Choroid plexus epithelial cell (primary cell): ENCODE measurements around the gene GCNT2.
"Not testable (repeated sequence)": the region's sequence is repeated elsewhere in the genome, so short reads cannot be mapped to it uniquely, and the experiment has no call there.

Source experiments
- DNase-seq: peaks from one replicate; pipeline ENCODE4 v3.0.0-alpha.2; 2010; ENCODE audit warnings: low read depth
- H3K4me3 ChIP-seq: 2 replicates; pipeline ENCODE4 v1.5.1; 2011; ENCODE audit warnings: low read depth, mild to moderate bottlenecking, control low read depth, low read length, moderate library complexity
- TF ChIP-seq, protein P1 (sequence below): conservative IDR thresholded peaks from 2 replicates; pipeline ENCODE4 v1.5.1; 2011; ENCODE audit warnings: low read depth, mild to moderate bottlenecking, control low read depth, inconsistent platforms, low read length, moderate library complexity

GCNT2 gene

DNA sequence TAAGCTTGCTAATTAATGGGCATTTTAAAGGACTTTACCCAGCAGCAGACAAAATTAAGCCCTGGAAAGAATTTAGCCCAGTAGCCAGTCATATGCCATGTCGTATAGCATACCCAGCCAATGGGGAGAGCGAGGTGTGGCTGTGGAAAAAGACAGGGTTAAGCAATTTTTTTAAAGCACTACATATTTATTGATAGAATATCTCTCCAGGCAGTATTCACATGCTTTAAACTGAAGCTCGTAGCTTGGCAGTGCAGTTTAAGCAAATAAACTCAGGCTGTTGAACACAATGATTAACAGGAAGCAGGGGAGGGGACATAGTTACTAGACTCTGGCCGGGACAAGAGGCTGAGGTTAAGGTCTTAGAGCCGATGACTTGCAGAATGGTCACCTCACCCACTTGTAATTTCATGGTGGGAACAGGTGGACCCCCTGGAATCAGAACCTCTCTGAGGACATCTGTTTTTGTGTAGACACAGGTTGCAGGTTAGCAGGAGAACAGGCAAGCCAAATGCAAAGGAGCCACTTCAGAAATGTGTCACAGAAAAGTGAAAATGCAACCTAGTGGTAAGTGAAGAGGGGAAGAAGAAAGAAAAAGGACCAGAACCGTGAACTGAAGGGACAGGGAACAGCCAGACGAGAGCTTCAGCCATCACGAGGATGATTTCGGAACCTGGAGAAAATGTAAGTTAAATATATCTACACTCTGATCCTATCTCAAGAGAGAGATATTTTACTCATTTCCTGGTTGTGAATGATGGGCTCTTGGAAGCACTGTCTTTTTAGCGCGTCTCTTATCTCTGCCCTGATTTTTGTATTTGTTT is 7.2 kb downstream of the GCNT2 start:
- H3K4me3 ChIP-seq: peak overlapping the region; percentile 34
- peak; percentile 65 for DNase-seq
- TF ChIP-seq, protein P1, sequence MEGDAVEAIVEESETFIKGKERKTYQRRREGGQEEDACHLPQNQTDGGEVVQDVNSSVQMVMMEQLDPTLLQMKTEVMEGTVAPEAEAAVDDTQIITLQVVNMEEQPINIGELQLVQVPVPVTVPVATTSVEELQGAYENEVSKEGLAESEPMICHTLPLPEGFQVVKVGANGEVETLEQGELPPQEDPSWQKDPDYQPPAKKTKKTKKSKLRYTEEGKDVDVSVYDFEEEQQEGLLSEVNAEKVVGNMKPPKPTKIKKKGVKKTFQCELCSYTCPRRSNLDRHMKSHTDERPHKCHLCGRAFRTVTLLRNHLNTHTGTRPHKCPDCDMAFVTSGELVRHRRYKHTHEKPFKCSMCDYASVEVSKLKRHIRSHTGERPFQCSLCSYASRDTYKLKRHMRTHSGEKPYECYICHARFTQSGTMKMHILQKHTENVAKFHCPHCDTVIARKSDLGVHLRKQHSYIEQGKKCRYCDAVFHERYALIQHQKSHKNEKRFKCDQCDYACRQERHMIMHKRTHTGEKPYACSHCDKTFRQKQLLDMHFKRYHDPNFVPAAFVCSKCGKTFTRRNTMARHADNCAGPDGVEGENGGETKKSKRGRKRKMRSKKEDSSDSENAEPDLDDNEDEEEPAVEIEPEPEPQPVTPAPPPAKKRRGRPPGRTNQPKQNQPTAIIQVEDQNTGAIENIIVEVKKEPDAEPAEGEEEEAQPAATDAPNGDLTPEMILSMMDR: no peak

DNA sequence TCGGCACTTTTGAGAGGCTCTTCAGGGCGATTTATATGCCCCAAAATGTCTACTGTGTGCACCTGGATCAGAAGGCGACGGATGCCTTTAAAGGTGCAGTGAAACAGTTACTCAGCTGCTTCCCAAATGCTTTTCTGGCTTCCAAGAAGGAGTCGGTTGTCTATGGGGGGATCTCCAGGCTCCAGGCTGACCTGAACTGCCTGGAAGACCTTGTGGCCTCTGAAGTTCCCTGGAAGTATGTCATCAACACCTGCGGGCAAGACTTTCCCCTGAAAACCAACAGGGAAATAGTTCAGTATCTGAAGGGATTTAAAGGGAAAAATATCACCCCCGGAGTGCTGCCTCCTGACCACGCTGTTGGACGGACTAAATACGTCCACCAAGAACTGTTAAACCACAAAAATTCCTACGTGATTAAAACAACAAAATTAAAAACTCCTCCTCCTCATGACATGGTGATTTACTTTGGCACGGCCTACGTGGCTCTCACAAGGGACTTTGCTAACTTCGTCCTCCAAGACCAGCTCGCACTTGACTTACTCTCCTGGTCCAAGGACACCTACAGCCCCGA is 8.2 kb downstream of the GCNT2 start:
- peak; percentile 31 for DNase-seq
- no peak overlapping the region for H3K4me3 ChIP-seq

DNA sequence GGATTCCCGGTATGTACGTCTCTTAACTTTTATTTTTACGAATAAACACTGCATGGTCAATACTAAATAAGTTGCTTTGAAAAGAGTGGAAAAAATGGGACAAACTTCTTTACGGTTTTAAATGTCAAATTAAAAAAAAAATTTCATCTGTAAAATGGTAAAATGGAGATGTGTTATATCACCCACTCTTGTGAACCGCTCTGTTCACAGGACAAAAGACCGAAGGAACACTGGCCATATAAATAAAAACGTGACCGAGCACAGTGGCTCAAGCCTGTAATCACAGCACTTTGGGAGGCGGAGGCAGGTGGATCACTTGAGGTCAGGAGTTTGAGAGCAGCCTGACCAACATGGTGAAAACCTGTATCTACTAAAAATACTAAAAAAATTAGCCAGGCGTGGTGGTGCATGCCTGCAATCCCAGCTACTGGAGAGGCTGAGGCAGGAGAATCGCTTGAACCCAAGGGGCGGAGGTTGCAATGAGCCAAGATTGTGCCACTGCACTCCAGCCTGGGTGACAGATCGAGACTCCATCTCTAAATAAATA is 8.8 kb downstream of the GCNT2 start:
- not testable (repeated sequence) for DNase-seq, H3K4me3 ChIP-seq

More for the DNA sequence above, 8.2 kb downstream of the GCNT2 start:
- TF ChIP-seq, protein P1: no peak

DNA sequence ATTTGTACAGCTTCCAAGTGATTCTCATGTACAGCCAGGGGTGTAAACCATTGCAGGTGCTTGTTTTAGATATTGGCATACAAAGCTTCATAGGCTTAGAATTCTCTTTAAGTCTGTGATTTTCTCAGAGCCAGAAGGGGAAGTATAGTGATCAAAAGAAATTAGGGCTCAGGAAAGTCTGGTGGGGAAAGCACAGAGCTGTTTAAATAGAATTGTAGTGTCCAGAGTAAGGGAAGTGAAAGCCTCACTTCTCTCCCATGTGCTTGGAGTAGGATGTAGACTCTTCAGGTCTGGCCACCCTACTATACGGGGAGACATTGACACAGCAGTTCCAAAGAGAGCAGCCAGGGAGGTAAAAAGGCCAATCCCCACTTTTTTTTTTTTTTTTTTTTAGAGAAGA is 10.4 kb downstream of the GCNT2 start:
- no peak for DNase-seq
- H3K4me3 ChIP-seq: no peak overlapping the region
- TF ChIP-seq, protein P1: no peak

DNA sequence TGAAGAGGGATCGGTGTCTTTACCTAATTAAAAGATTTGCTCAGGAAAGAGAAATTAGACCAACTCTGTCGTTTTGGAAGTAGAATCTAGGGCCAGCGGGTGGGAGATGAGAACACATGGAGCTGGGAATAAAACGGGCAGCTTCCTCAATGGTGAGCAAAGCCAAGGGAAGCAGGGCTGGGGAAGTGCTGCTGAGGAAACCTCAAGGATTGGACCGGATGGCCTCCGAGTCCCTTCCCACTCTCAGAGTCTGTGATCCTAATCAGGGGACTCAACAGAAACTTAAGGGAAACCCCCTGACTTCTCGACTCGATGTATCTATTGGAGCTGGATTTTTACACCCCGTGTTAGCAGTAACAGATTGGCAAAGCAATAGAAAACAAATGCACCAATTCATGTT is 10.8 kb downstream of the GCNT2 start:
- H3K4me3 ChIP-seq: no peak overlapping the region
- DNase-seq: no peak
- TF ChIP-seq, protein P1: no peak

DNA sequence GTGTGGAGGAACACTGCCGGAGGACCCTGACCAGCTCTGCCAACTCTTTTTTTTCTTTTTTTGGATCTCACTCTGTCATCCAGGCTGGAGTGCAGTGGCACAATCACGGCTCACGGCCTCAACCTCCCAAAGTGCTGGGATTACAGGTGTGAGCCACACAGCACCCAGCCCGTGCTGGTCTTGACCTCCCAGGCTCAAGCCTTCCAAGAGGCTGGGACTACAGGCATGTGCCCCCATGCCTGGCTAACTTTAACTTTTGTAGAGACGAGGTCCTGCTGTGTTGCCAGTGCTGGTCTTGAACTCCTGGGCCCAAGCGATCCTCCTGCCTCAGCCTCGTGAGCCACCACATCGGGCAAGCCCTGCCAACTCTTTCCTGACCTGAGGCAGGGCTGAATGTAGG is 11.2 kb downstream of the GCNT2 start:
- TF ChIP-seq, protein P1: no peak
- no peak overlapping the region for H3K4me3 ChIP-seq

DNA sequence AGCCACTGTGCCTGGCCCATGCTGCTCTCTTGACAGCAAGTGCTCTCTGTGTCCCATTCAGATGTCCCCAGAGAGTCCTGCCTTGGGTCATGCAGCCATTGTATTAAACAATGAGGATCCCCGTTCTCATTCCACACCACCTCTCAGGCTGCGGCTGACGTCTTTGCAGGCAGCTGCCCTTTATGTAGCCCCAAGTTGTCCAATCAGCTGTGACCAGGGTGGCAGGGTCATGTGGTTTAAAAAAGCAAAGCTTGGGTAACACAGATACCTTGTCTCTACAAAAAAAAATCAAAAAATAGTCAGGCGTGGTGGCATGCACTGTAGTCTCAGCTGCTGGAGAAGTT is 13.2 kb downstream of the GCNT2 start:
- TF ChIP-seq, protein P1: no peak
- H3K4me3 ChIP-seq: no peak overlapping the region
- no peak for DNase-seq

More for the DNA sequence above, 11.2 kb downstream of the GCNT2 start:
- no peak for DNase-seq
